Activated CD8-positive, alpha-beta memory T cell treated with anti-CD3 and anti-CD28 coated beads, Interleukin-2, amount 50 U/mL, for 48 hours (primary cell): ENCODE measurements around the gene ITGA8.
"Not testable (repeated sequence)": the region's sequence is repeated elsewhere in the genome, so short reads cannot be mapped to it uniquely, and the experiment has no call there.

ENCODE experiments used
- DNase-seq: peaks from one replicate; pipeline ENCODE4 v3.0.0-alpha.2; 2020

ITGA8 gene

DNA sequence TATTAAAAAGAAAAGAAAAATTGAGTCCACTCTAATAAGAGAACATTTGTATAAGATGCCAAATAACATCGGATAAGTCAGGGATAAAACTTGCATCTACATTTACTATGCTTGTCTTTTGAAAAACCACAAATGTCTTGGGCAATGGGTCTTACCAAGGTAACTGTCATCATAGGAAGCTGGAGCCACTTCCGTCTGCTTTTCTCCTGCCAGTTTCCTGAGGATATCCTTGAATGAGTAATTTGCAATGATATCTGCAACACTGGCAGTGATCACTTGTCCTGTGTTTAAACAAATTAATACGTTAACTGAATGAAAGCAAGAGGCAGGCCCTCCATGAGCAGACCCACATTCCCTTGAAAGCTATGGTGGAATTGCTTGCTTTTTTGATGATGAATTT lies 47.3 kb downstream of the ITGA8 start:
- no peak for DNase-seq

DNA sequence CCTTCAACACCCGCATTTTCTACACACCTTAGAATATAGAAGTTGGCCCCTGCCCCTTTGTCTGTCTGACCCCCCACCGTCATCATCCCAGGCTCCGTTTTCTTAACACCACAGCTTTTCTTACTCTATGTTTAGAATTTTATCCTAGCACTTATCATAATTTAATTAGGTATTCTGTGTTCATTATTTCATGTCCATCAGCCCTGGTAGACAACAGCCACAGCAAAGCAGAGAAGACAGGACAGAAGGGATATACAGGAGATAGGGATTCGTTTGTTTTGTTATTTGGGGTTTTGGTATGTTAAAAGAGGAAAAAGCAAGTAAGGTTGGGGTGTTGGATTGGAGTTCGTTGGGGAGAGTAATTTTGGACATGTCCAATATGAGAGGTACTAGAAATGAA lies 48.8 kb downstream of the ITGA8 start:
- DNase-seq = no peak

DNA sequence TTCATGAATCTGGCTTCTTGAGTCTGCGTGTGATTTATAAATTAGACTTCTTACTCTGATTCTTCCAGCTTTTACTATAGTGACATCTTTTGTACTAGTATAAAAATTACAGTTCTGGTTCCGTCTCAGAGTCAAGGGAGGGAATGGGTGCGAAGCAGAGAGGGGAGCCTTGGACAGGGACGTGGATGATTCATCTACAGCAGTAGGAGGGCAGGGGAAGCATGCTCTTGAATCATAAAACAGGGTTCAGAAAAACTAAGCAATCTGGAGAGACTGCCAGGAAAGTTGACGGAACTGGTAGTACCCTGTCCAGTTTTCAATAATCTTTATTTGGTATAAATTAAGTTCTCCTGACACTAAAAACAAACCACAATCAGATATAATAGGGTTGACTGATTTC lies 58.1 kb downstream of the ITGA8 start:
- DNase-seq = no peak

DNA sequence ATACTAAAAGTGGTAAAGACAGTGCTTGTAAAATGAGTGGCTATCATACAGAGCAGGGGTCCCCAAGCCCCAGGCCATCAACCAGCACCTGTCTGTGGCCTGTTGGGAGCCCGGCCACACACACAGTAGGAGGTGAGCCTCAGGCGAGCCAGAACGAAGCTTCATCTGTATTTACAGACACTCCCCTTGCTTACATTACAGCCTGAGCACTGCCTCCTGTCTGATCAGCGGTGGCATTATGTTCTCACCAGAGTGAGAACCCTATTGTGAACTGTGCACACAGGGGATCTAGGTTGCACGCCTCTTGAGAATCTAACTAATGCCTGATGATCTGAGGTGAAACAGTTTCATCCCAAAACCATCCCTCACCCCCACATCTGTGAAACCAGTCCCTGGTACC lies 58.7 kb downstream of the ITGA8 start:
- no peak for DNase-seq

DNA sequence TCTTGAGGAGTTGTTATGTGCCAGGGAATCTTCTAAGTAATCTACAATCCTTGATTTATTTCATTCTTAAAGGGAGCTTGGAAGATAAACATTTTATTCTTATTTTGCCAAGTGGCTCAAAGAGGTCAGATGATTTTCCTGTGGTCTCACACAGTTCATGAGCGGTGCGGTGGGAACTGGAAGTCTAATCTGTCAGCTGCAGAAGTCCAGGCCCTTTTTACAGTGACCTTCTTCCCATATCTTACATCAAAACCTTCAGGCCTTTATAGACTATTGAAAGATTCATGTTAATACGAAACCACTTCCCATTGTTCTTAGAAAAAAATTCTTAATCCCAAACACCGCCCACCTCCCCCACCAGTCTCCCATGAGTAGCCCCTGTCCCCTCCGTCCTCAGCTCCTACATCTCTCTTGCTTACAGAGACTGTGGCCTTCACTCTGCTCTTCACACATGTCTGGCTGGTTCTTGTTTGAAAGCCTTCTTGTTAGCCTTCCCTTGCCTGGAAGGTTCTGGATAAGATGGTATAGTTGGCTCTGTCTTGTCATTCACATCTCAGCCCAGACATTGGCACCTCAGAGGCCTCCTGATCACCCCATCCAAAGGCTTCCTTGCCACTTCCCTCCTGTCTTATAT lies 61.5 kb downstream of the ITGA8 start:
- DNase-seq = no peak

DNA sequence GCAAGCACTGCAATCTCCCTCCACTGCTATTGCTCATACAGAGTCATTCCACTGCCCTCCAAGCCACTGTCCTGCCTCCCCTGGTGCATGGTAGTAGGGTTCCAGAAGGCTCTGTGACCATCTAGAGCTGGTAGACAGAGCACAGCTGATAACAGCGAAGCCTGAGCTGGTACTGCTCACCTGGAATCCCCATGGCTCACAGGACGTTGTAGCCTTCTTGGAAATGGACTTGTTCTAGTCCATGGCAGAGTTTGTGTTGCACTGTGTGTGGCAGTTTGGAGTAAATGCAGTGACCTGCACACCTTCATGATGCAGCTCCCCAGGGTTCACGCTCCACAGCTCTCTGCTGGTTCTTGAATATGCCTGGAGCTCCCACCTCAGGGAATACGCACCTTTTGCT lies 67.0 kb downstream of the ITGA8 start:
- no peak for DNase-seq

DNA sequence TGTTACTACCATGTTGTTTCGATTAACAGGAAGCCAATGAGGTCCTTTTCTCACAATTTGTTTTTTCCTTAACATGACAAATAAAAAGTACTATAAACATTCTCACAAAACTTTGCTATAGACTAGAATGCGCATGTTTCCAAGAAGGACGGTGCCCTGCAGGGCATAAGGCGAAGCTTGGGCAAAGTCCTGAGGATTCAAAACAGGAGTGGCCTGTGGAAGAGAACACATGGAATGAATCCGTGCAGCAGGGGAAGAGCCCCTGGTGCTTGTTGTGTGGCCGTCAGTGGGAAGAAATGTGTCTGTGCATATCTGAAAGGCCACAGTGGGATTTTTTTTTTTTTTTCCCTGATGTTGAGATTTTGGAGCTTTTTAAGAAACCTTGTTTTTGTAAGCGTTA lies 67.6 kb downstream of the ITGA8 start:
- DNase-seq = no peak

DNA sequence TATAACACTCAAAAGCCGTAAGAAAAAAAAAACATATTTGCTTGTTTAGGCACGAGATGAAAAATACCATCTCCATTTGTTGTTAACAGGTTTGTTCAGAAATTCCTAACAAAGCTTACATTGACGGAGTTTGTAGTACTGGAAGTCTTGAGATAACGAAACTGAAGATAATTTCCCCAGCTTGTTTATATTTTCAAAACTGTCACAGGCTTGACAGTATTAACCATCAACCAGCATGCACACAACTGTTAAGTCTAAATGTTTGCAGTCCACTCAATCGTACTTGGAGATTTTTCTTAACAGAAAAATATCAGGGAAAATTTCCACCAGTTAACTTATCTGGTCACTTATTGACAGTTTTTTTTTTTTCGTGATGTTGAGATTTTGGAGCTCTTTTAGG lies 68.5 kb downstream of the ITGA8 start:
- no peak for DNase-seq

DNA sequence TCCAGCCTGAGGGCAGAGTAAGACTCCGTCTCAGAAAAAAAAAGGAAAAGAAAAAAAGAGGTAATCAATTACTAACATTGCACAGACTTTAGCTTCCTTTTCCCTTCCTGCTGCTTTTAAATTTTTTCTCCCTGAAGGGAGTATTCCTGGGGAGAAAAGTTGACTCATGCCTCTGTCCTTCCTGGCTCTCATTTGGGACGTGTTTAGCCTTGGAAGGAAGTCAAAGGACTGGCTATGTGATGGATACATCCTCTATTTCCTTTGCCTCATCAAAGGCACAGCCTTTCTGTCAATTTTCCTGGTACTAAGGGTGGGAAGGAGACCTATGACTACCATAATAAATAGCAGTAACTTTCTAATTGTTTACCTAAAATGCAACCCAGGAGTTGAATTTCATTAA lies 77.6 kb downstream of the ITGA8 start:
- DNase-seq = no peak

DNA sequence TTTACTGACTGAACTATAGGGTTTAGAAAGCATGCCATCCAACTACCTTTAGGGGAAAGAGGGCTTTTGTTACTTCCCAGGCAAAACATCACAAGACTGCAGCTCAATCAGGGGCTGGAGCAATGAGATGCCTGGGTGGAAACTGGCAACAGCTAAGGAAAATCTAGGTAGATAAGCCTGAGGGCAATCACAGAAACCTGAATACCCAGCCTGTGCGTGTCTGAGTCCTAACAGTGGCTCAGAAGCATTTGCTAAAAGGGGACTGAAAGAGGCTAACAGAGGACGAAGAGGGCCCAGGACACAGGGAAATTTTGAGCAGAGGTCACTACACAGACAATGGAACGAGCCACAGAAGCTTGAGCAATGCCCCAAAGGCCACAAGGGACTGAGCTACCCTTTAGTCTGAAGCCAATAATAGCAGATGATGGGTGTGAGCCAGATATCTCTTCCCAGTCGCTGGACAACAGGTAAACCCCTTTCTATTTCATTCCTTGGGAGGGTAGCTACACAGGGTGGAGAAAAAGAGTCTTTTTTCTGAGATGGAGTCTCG lies 79.1 kb downstream of the ITGA8 start:
- DNase-seq = no peak

DNA sequence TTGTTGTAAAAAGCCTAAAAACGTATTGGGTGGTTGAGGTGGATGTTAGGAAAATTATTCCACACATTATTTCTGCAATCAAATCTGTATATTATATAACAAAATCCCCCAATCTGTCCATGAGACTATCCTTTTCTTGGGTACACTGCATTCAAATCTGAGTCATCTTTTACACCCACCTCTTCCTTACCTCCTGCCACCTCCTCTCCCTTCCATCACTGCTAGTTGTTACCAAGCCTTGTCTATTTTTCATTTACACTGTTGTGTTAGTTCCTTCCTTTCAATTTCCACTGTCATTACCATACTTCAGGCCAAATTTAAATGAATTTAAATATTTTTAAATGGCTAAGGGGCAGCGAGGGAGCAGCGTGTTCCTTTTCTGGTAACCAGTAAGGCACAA lies 83.3 kb downstream of the ITGA8 start:
- DNase-seq = no peak

DNA sequence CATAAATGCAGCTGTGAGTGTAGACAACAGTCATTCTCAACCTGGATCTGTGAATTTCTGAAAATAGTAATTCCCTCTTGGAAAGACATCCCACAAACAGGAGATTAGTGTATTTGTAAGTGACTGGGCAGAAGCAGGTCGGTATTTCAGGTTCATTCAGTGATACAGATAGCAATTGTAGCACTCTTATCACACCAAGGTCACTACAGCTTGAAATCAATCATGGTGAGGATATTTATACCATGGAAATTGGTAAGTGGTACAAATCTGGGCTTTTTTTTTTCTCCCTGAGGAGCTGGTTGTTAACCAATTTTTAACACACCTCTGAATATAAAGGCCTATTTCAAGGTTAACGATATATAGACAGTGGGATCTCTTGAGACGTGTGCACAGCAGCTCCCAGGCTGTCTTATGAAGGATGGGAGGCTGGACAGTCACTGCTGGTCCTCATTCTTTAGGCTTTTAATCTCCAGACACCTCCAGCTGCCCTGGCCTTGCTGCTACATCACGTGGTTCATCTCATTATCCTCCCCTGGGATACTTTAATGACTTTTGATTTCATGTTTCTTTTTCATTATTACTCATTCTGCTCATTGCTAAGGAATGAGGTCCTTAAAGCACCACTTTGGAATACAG lies 87.1 kb downstream of the ITGA8 start:
- no peak for DNase-seq

DNA sequence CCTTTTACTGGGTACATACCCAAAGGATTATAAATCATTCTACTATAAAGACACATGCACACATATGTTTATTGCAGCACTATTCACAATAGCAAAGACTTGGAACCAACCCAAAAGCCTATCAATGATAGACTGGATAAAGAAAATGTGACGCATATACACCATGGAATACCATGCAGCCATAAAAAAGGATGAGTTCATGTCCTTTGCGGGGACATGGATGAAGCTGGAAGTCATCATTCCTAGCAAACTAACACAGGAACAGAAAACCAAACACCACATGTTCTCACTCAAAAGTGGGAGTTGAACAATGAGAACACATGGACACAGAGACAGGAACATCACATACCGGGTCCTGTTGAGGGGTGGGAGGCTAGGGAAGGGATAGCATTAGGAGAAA lies 88.5 kb downstream of the ITGA8 start:
- not testable (repeated sequence) for DNase-seq

DNA sequence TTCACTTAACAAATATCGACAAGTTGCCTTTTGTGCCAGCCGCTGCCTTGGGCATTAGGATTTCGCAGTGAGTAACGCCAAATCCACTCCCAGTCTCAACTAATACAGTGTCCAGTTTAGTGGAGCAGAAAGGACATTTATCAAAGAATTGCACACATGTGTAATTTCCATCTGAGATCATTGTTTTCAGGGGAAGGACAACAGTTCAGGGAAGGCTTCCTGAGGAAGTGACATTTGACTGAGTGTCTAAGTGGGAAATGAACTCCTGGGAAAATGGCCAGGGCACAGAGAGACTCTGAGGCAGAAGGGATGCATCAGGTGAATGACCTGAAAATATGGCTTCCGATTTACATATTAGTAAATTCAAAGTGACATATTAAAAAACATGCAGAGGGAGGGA lies 89.4 kb downstream of the ITGA8 start:
- no peak for DNase-seq

DNA sequence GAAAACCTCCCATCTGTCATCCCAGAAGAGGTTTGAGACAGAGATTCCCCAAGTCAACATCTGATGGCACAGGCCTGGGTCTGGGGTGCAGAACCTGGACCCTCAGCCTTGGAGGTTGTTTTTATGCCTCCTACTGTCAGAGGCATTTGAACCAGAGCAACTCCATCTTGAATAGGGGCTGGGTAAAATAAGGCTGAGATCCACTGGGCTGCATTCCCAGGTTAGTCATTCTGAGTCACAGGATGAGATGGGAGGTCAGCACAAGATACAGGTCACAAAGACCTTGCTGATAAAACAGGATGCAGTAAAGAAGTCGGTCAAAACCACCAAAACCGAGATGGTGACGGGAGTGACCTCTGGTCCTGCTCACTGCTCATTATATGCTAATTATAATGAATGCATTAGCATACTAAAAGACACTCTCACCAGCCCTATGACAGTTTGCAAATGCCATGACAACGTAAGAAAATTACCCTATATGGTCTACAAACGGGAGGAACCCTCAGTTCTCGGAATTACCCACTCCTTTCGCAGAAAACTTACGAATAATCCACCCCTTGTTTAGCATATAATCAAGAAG lies 92.0 kb downstream of the ITGA8 start:
- no peak for DNase-seq

DNA sequence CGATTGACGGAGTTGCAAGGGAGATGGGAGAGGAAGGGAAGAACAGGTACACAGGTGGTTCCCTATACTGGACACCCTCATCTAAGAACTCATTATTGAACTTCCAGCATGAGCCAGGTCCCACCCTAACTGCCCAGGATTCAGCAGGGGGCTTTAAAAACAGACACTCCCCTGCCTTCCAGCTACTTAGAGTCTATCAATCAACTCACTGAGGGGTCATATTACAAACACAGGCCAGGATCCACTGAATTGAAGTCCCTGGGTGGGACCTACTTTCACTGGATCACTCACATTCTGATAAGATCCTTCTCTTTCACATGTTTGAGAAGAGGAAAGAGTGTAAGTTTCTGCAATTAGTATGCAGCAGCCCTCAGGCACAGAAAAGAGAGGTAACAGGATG lies 92.8 kb downstream of the ITGA8 start:
- no peak for DNase-seq

DNA sequence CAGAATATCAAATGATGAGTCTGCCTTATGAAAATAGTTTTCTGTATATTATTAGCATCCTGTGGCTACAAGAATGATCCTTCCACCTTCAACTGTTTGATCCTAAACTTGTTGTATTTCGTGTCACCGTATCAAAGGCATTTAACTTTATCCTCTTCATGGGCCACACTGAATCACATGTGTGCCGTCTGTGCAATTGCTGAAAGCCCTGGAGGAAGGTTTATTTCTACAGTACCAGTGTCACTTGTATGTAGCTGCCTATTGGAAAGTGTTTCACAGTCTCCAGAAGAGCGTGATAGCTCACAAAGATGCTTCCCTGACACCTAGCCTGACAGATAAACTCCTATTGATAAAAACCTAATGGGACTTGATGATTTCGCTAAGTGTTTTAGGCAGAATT lies 94.5 kb downstream of the ITGA8 start:
- no peak for DNase-seq

DNA sequence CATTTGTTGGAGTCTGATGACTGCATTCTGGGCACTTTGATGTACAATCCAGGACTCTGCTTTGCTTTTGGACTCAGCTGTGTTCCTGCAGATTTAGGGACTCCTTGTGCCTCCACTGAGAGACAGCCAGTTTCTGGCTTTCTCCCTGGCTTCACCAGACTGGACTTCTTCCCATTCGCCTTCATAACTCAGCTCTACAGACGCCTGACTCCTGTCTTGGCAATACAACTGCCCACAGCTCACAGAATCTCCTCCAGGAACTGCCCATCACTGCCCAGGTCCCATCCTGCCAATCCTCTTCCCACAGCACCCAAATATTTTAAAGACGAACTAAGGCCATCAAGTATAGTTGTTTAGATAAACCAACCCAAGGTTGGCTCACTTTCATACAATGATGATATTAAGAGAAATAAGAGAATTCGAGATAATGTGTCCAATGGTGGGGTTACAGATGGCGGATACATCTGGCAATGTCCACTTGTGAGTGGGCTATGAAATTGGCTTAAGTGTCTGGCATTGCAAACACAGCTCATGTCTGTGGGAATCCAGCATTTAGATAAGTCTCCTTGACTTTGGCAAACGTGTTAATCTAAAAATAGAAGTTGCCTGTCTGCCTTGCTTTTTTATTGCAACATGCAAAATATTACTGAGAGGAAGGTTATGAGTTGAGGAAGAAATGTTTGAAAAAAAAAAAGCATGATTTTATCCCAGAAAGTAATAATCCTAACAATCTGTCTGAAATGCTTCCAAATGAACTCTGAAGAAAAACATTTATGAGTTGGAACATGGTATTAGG lies 95.1 kb downstream of the ITGA8 start:
- DNase-seq = no peak

DNA sequence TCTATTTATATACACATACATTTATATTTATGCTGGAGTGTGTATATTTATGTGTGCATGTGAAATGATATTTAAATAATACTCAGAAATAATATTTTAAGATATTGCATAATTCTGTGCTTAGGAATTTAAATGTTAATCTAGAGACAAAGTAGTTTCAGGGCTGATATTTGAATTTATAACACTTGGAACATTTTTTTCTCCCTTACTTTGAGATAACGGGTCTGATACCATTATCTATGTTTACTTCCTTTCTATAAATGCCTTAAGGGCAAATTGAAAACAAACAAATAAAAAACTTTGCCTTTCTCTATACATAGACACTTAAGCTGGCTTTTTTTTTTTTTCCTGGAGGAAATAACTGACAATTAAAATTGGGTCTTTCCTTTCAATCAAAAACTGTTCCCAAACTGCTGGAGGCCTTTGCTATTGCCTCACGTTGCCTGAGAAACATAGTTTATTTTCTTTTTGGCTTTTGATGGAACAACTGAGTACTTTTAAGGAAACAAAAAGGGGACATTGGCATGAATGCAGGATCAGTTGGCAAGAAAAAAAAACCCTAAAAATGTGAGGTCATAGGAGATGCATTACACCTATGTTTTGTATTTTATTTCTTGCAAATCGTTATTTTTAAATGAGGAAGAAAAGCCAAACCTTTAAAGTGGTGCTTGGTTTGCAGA lies 98.7 kb downstream of the ITGA8 start:
- no peak for DNase-seq

DNA sequence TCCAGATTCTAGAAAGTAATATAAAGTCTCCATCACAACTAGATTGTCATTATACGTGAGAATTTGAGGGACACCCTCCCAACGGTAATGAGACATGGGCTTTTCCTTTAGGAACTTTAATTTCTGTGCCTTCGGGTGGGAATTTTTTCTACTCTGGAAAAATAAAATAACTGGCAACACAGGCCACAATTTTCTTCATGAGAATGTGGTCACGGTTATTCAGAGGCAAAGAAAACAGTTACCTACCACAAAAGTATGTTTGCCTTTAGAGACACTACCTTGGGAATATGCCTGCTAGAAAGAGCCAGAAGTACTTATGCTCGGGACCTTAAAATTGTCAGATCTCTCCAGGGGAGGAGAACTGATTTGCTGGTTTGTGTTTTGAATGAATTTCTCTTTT lies 99.4 kb downstream of the ITGA8 start:
- DNase-seq = no peak

DNA sequence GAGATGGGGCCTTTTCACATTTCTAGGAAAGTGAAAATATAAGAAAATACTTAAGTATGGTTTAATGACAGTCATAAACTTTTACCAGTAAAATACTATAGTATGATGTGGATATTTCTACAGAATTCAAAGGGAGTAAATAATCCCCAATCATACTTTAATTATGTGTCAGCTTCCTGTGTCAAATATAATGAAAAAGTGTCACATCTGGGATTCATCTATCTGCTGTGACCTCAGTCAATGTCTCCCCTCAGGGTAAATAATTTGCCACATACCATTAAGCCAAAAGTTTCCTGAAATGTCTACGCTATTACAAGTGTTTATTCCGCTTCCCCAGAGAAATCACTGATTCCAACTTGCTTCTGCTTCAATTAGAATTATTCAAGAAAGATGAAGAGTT lies 110.5 kb downstream of the ITGA8 start:
- no peak for DNase-seq

DNA sequence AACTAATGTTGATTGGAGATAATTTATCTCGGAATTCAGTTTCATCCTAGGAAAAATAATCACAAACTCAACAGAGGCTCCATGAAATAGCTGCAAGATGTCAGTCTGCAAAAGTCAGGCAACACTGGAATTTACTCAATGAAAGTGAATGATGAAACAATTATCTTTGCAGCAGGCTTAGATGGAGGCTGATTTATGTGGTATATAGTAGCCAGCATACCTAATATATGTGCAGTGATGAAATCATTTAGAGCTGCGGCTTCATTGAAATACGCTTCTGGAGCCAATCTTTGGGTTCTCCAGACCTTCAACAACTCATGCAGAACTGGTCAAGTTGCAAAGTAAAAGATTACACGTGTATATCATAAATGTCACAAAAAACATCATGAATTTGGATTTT lies 113.3 kb downstream of the ITGA8 start:
- no peak for DNase-seq

DNA sequence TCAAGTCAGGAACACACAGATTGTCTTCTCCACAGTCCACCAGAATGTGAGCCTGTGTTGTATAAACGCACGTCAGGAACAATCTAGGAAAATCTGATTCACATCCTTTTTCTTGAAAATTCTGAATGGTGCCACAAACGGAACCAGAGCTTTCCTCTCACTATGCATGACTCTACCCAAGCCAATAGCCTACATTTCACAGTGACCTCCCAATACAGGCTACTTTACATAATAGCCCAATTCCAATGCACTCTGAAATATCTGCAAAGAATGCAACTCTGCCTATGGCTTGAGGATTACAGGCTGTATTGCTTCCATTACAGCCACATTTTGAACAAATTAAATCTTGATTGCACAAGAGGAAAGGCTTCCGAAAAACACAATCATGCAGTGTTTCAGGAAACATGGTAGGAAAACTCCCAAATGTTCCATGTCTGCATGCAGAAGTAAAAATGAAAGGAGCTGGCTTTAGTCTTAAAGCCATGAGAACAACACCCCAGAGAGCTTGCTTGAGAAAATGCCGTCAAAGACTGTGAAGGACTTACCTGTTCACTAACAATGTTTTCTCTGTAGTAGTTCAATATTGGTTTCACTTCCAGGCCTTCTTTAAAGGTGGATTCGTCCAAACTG lies 113.9 kb downstream of the ITGA8 start:
- DNase-seq = no peak
